Activated T-cell treated with anti-CD3 and anti-CD28 coated beads, Interleukin-2, amount 50 U/mL, for 4 hours (primary cell): ENCODE data around the gene SRSF12. TPM values are rescaled to one million over a fixed set of nuclear protein-coding genes. Genes with fewer than 3 reads are reported as not detected.

Experiments used
- ATAC-seq, 2 donors: fragments of 200-7000 bp; cut with Tn5 transposase; one replicate each; pipeline ENCODE4 v1.10.0; 2021
- DNase-seq: peaks from one replicate; pipeline ENCODE4 v3.0.0-alpha.2; 2020
- H3K27me3 Mint-ChIP-seq: one replicate; pipeline ENCODE4 v1.8.0; 2021; ENCODE audit warnings: low read depth, mixed read lengths
- H3K36me3 Mint-ChIP-seq: one replicate; pipeline ENCODE4 v1.8.0; 2022; ENCODE audit warnings: mixed read lengths; ENCODE audit not compliant: insufficient read depth
- H3K4me1 Mint-ChIP-seq: one replicate; pipeline ENCODE4 v1.8.0; 2021; ENCODE audit warnings: low read depth, mixed read lengths
- H3K4me3 Mint-ChIP-seq: one replicate; pipeline ENCODE4 v1.8.0; 2021; ENCODE audit warnings: mild to moderate bottlenecking, moderate library complexity, mixed read lengths
- H3K9me3 Mint-ChIP-seq: one replicate; pipeline ENCODE4 v1.8.0; 2021; ENCODE audit warnings: mixed read lengths
- total RNA-seq, 3 donors: library from RNA; stranded (reverse); gene quantifications; one replicate each; pipeline ENCODE4 v1.2.1, GENCODE V29; 2021

Gene SRSF12
- total RNA-seq, 3 donors from 2014 or later: 0.11 to 1.3 (median 0.30) TPM

DNA sequence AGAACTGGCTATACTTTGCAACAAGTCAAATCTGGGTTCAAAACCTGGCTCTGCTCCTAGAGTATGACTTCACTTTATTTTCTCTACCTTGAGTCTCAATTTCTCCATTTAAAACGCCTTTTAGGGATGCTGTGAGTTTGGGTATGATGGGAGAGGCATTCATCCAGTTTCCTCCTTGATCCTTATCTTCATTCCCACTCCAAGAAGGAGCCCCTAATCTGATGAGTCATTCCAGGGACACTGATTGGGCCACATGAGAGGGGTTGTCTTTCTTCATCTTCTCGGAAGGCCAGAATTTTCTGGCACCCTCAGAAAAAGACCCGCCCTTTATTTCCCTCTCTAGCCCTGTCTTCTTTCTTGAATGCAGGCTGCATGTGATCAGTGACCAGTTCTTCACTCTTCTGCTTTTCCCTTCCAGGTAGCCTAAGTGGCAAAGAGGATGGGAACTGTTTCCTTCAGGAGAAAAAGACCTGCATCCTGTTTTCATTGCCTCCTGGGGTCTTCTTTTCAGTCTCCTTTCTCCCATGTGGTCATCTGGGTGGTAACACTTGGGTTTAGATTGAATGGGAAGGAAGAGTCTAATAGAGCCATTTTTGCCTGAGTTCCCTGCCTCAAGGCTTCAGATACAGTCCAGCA, 69.5 kb downstream of the SRSF12 start:
- Mint-ChIP-seq H3K9me3 (no peaks in the 10 kb centered on the region), H3K4me1 (peaks cover 11% of the 10 kb centered on the region)

DNA sequence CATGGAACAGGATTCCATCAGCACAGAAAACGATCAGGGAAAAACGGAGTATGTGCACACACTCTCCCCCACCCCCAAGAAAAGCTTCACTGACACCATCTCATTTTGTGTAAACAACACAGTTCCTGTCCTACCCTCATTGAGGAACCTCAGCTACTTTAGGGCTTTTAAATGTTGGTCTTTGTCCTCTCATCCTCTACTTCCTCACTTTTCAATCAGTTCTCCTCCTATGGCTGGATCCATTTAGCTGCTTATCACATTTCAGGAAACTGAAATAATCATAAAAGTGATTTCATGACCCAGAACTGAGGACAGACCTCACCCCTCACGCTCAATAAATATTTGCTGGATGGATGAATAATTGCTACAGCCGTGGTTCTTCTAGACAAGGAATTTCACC, 70.4 kb downstream of the SRSF12 start:
- Mint-ChIP-seq H3K27me3 (no peaks in the 10 kb centered on the region), H3K36me3 (no peaks in the 10 kb centered on the region), H3K4me1 (peaks cover 12% of the 10 kb centered on the region), H3K4me3 (no peak overlapping the region), H3K9me3 (no peaks in the 10 kb centered on the region)
- no peak for ATAC-seq
- DNase-seq: no peak

More for the DNA sequence above, 69.5 kb downstream of the SRSF12 start:
- Mint-ChIP-seq H3K27me3 (no peaks in the 10 kb centered on the region), H3K36me3 (no peaks in the 10 kb centered on the region), H3K4me3 (no peak overlapping the region)
- ATAC-seq (no peak), DNase-seq (no peak)

Other genes starting within 250 kb of the SRSF12 start
- gene RNGTT, start 154.5 kb downstream of the SRSF12 start, total RNA-seq: 10 to 100 TPM; 21.0 to 23.4 (median 21.5) TPM
- gene PNRC1, start 37.3 kb downstream of the SRSF12 start, total RNA-seq: 10 to 100 TPM; 42.8 to 54.1 (median 48.3) TPM
- gene PM20D2, start 28.0 kb upstream of the SRSF12 start, total RNA-seq: 10 to 100 TPM; 11.2 to 17.7 (median 14.4) TPM
- not detected for gene GABRR1, start 99.3 kb upstream of the SRSF12 start, total RNA-seq
- gene GABRR2, start 197.2 kb upstream of the SRSF12 start, total RNA-seq: under 1 TPM in 1 of 3 donors, not detected in 2; 0.19 TPM
- 10 to 100 TPM; 15.0 to 19.4 (median 16.1) TPM for gene UBE2J1, start 234.7 kb upstream of the SRSF12 start, total RNA-seq